HG03060 (cell line): ENCODE data around the gene CSAG1.
"Not testable (repeated sequence)": the region's sequence is repeated elsewhere in the genome, so short reads cannot be mapped to it uniquely, and the experiment has no call there.

ENCODE experiments used
- ATAC-seq: cut with Tn5 transposase; IDR thresholded peaks from one replicate; pipeline ENCODE4 v1.9.1; 2021; ENCODE audit warnings: low read depth, moderate number of reproducible peaks; ENCODE audit not compliant: unreplicated experiment

The CSAG1 gene, protein sequence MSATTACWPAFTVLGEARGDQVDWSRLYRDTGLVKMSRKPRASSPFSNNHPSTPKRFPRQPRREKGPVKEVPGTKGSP

DNA sequence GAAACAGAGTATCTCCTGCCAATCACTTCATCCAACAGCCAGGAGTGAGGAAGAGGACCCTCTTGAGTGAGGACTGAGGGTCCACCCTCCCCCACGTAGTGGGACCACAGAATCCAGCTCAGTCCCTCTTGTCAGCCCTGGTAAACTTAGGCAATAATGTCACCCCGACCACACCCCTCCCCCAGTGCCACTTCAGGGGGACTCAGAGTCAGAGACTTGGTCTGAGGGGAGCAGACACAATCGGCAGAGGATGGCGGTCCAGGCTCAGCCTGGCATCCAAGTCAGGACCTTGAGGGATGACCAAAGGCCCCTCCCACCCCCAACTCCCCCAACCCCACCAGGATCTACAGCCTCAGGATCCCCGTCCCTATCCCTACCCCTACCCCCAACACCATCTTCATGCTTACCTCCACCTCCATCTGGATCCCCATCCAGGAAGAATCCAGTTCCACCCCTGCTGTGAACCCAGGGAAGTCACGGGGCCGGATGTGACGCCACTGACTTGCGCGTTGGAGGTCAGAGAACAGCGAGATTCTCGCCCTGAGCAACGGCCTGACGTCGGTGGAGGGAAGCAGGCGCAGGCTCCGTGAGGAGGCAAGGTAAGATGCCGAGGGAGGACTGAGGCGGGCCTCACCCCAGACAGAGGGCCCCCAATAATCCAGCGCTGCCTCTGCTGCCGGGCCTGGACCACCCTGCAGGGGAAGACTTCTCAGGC lies at the start of gene CSAG1, which contains the start of gene MAGEA12:
Gene CSAG1 (minus strand): TSS at position 461 of the 715 bp plus-strand sequence. CDS start 1,261 bp downstream, outside the sequence.
Gene MAGEA12 (plus strand): TSS at position 497 of the 715 bp plus-strand sequence. CDS start 2,405 bp downstream, outside the sequence.
- no peak for ATAC-seq

DNA sequence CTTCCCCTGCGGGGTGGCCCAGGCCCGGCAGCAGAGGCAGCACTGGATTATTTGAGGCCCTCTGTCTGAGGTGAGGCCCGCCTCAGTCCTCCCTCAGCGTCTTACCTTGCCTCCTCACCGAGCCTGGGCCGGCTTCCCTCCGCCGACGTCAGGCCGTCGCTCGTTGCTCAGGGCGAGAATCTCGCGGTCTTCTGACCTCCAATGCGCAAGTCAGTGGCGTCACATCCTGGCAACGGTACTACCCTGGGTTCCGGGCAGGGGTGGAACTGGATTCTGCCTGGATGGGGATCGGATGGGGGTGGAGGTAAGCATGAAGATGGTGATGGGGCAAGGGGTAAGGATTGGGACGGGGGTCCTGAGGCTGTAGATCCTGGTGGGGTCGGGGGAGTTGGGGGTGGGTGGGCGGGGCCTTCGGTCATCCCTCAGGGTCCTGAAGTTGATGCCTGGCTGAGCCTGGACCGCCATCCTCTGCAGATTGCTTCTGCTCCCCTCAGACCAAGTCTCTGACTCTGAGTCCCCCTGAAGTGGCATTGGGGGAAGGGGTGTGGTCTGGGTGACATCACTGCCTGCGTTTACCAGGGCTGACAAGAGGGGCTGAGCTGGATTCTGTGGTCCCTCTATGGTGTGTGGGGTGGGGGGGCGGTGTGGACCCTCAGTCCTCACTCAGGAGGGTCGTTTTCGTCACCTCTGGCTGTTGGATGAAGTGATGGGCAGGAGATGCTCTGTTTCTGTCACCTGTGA lies 36.2 kb upstream of the CSAG1 start, which contains the start of gene MAGEA6:
Gene MAGEA6 (minus strand): TSS at position 141 of the 741 bp plus-strand sequence. CDS start 2,039 bp downstream, outside the sequence.
- ATAC-seq, result not testable (repeated sequence)

DNA sequence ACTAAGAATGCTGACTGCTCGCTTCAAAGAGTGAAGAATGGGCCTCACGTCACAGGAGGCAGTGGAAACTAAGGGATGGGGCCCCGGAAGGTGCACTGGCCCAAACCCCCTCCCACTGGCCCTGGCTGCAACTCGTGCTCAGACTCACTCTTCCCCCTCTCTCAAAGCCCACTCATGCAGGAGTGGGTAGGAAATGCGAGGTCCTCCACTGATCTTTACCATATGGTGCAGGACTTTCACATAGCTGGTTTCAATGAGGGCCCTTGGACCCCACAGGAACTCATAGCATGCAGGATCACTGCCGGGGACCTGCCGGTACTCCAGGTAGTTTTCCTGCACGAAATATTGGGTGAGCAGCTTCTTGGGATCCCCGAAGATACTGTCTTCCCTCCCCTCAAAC lies 33.0 kb upstream of the CSAG1 start:
- not testable (repeated sequence) for ATAC-seq

DNA sequence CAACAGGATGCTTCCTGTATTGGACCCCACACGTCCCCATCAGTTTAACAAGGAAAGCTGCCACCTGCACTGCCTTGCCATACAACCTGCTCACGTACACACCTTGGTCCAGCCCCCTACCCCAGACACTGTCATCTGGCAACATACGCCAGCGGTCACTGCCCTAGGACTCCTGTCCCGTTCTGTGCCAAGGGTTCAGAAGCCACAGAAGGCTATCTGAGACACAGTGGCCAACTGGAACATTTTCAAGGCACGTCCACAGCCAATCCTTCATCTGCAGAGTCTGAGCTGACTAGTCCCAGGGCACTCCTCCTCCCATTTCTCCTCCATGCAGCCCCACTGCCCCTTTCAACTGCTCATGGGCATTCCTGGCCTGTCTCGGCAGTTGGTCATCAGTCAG lies 28.1 kb upstream of the CSAG1 start:
- not testable (repeated sequence) for ATAC-seq

DNA sequence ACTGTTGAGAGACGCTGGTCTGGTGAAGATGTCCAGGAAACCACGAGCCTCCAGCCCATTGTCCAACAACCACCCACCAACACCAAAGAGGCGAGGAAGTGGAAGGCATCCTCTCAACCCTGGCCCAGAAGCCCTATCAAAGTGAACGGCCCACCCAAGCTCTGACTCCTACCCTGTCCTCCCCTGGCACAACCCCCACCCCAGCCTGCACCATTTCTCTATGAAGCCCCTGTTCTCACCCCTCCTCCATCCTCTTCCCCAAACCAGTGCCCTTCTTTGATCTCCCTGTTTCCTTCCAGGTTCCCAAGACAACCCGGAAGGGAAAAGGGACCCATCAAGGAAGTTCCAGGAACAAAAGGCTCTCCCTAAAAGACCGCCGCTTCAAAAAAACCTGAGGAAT lies 26.0 kb upstream of the CSAG1 start:
- ATAC-seq, result not testable (repeated sequence)

DNA sequence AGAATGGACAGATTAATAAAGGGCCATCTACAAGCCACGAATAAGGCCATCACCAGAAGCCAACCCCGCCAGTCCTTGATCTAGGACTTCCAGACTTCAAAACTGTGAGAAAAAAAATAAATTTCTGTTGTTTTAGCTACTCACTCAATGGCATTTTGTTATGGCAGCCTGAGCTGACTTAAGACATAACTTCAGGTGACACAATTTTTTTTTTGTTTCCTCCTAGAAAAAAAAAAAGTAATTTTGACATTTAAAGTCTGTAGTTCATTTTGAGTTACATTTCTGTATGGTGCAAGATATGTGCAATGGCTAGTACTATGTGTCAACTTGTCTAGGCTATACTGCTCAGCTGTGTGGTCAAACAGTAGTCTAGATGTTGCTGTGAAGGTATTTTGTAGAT lies 25.4 kb upstream of the CSAG1 start, which contains the start of gene CSAG3:
Gene CSAG3 (plus strand): TSS at position 301 of the 400 bp plus-strand sequence.
- not testable (repeated sequence) for ATAC-seq

DNA sequence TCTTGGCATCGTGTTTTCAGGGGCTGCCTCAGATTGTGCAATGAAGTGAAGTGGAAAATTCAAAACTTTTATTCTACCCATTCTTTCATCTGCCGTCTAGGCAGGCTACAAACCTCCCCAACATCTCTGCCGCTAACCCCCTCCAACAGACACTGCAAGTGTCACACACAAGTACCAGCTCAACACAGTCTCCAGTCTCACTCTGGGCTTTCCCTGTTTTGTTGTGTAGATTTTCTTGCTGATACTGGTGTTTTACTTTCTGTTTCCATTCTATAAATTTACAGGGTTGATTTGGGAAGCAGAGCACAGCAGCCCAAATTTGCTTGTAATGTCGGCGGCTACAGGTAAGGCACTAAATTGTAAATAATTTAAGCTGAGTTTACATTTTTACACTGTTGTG lies 21.4 kb upstream of the CSAG1 start:
- ATAC-seq, result not testable (repeated sequence)

DNA sequence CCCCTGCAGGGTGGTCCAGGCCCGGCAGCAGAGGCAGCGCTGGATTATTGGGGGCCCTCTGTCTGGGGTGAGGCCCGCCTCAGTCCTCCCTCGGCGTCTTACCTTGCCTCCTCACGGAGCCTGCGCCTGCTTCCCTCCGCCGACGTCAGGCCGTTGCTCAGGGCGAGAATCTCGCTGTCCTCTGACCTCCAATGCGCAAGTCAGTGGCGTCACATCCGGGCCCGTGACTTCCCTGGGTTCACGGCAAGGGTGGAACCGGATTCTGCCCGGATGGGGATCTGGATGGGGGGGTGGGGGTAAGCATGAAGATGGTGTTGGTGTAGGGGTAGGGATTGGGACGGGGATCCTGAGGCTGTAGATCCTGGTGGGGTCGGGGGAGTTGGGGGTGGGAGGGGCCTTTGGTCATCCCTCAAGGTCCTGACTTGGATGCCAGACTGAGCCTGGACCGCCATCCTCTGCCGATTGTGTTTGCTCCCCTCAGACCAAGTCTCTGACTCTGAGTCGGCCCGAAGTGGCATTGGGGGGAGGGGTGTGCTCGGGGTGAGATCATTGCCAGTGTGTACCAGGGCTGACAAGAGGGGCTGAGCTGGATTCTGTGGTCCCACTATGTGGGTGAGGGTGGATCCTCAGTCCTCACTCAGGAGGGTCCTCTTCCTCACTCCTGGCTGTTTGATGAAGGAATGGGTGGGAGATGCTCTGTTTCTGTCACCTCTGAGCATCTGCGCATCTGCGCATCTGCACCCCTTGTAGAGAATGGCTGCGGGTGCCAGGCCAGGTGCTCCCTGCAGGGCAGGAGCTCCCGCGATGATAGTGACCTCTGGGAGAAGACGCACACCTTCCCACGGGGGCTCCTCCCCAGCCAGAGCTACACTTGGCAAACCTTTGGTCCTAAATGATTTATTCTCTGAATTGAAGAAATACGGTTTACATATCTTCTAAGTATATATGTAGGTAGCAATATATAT lies 20.4 kb upstream of the CSAG1 start, which contains the start of gene MAGEA2:
Gene MAGEA2 (minus strand): TSS at position 157 of the 965 bp plus-strand sequence. CDS start 2,479 bp downstream, outside the sequence.
- ATAC-seq, result not testable (repeated sequence)

DNA sequence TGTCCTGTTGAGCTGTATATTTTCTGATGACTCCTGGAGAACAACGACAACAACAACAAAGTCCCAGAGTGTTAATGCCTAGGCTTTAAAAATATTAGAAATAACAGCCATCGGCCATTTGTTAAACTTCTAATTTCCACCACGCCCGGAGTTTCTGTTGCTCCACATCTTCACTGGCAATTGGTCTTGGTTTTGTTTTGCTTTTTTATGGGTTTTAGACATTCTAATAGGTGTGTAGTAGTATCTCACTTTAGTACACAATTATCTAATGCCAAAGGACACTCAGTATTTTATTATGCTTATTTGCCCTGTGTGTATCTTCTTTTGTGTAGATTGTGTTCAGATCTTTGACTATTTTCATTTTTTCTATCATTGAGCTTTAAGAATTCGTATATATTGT lies 5.0 kb upstream of the CSAG1 start:
- ATAC-seq, result no peak

DNA sequence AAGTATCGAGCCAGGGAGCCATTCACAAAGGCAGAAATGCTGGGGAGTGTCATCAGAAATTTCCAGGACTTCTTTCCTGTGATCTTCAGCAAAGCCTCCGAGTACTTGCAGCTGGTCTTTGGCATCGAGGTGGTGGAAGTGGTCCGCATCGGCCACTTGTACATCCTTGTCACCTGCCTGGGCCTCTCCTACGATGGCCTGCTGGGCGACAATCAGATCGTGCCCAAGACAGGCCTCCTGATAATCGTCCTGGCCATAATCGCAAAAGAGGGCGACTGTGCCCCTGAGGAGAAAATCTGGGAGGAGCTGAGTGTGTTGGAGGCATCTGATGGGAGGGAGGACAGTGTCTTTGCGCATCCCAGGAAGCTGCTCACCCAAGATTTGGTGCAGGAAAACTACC lies 3.0 kb upstream of the CSAG1 start:
- ATAC-seq, result not testable (repeated sequence)

DNA sequence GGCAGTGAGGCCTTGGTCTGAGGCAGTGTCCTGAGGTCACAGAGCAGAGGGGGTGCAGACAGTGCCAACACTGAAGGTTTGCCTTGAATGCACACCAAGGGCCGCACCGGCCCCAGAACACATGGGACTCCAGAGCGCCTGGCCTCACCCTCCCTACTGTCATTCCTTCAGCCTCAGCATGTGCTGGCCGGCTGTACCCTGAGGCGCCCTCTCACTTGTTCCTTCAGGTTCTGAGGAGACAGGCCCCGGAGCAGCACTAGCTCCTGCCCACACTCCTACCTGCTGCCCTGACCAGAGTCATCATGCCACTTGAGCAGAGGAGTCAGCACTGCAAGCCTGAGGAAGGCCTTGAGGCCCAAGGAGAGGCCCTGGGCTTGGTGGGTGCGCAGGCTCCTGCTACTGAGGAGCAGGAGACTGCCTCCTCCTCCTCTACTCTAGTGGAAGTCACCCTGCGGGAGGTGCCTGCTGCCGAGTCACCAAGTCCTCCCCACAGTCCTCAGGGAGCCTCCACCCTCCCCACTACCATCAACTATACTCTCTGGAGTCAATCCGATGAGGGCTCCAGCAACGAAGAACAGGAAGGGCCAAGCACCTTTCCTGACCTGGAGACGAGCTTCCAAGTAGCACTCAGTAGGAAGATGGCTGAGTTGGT lies 2.5 kb upstream of the CSAG1 start:
- ATAC-seq, result no peak

DNA sequence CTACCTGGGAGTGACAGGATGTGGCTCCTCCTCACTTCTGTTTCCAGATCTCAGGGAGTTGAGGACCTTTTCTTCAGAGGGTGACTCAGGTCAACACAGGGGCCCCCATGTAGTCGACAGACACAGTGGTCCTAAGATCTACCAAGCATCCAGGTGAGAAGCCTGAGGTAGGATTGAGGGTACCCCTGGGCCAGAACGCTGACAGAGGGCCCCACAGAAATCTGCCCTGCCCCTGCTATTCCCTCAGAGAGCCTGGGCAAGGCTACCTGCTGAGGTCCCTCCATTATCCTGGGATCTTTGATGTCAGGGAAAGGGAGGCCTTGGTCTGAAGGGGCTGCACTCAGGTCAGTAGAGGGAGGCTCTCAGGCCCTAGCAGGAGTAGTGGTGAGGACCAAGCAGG lies 1.6 kb upstream of the CSAG1 start:
- no peak for ATAC-seq

DNA sequence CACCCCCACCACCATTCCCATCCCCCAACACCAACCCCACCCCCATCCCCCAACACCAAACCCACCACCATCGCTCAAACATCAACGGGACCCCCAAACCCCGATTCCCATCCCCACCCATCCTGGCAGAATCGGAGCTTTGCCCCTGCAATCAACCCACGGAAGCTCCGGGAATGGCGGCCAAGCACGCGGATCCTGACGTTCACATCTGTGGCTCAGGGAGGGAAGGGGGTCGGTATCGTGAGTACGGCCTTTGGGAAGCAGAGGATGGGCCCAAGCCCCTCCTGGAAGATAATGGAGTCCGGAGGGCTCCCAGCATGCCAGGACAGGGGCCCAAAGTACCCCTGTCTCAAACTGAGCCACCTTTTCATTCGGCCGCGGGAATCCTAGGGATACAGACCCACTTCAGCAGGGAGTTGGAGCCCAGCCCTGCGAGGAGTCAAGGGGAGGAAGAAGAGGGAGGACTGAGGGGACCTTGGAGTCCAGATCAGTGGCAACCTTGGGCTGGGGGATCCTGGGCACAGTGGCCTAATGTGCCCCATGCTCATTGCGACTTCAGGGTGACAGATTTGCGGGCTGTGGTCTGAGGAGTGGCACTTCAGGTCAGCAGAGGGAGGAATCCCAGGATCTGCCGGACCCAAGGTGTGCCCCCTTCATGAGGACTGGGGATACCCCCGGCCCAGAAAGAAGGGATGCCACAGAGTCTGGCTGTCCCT lies 780 bp upstream of the CSAG1 start:
- not testable (repeated sequence) for ATAC-seq

DNA sequence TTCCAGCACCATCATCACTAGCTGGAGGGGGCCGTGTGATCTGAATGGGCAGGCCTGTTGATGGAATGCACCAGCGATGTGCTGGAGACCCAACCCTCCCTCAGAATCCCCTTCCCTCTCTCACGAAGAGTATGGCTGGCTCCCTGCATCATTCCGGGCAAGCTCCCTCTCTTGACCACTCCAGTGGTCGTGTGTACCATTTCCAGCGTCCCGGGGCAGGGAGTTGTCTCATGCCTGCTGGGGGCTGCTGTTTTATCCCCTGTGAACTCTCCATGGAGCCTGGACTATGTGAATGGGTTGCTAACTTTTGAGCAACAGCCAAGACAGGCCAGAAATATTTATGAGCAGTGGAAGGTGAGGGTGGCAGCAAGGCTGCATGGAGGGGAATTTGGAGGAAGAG lies 8.1 kb downstream of the CSAG1 start:
- no peak for ATAC-seq

DNA sequence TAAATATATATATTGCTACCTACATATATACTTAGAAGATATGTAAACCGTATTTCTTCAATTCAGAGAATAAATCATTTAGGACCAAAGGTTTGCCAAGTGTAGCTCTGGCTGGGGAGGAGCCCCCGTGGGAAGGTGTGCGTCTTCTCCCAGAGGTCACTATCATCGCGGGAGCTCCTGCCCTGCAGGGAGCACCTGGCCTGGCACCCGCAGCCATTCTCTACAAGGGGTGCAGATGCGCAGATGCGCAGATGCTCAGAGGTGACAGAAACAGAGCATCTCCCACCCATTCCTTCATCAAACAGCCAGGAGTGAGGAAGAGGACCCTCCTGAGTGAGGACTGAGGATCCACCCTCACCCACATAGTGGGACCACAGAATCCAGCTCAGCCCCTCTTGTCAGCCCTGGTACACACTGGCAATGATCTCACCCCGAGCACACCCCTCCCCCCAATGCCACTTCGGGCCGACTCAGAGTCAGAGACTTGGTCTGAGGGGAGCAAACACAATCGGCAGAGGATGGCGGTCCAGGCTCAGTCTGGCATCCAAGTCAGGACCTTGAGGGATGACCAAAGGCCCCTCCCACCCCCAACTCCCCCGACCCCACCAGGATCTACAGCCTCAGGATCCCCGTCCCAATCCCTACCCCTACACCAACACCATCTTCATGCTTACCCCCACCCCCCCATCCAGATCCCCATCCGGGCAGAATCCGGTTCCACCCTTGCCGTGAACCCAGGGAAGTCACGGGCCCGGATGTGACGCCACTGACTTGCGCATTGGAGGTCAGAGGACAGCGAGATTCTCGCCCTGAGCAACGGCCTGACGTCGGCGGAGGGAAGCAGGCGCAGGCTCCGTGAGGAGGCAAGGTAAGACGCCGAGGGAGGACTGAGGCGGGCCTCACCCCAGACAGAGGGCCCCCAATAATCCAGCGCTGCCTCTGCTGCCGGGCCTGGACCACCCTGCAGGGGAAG lies 19.4 kb downstream of the CSAG1 start, which contains the start of gene MAGEA2B:
Gene MAGEA2B (plus strand): TSS at position 814 of the 973 bp plus-strand sequence. CDS start 2,479 bp downstream, outside the sequence.
- ATAC-seq, result not testable (repeated sequence)

DNA sequence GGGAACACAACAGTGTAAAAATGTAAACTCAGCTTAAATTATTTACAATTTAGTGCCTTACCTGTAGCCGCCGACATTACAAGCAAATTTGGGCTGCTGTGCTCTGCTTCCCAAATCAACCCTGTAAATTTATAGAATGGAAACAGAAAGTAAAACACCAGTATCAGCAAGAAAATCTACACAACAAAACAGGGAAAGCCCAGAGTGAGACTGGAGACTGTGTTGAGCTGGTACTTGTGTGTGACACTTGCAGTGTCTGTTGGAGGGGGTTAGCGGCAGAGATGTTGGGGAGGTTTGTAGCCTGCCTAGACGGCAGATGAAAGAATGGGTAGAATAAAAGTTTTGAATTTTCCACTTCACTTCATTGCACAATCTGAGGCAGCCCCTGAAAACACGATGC lies 20.3 kb downstream of the CSAG1 start:
- not testable (repeated sequence) for ATAC-seq

DNA sequence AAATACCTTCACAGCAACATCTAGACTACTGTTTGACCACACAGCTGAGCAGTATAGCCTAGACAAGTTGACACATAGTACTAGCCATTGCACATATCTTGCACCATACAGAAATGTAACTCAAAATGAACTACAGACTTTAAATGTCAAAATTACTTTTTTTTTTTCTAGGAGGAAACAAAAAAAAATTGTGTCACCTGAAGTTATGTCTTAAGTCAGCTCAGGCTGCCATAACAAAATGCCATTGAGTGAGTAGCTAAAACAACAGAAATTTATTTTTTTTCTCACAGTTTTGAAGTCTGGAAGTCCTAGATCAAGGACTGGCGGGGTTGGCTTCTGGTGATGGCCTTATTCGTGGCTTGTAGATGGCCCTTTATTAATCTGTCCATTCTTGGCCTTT lies 24.3 kb downstream of the CSAG1 start, which contains the start of gene CSAG2:
Gene CSAG2 (minus strand): TSS at position 101 of the 400 bp plus-strand sequence. CDS start 161 bp downstream, outside the sequence.
- not testable (repeated sequence) for ATAC-seq
